Measurements from ENCODE around the gene ANKS1B.

DNA sequence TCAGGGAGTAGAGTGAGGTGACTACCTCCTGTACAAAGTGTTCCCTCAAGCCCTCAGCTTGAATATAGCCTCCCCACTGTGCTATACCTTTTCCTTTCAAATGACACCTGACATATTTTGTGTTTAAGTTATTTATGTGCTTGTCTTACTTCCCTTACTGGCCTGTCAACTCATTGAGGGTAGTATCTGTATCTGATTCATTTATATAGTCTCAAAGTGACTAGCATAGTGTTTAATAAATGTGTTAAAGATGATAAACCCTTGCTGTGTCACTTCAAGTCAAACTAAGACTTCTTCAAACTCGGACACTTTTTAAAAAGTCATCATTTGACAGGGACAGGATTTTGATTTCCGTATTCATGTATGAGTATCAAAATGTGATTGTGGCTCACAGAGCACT is 1287.5 kb downstream of the ANKS1B start:
- TF ChIP-seq, protein P1, sequence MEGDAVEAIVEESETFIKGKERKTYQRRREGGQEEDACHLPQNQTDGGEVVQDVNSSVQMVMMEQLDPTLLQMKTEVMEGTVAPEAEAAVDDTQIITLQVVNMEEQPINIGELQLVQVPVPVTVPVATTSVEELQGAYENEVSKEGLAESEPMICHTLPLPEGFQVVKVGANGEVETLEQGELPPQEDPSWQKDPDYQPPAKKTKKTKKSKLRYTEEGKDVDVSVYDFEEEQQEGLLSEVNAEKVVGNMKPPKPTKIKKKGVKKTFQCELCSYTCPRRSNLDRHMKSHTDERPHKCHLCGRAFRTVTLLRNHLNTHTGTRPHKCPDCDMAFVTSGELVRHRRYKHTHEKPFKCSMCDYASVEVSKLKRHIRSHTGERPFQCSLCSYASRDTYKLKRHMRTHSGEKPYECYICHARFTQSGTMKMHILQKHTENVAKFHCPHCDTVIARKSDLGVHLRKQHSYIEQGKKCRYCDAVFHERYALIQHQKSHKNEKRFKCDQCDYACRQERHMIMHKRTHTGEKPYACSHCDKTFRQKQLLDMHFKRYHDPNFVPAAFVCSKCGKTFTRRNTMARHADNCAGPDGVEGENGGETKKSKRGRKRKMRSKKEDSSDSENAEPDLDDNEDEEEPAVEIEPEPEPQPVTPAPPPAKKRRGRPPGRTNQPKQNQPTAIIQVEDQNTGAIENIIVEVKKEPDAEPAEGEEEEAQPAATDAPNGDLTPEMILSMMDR (IDR thresholded peaks at IDR 0.05) = no peak
- no peak for TF ChIP-seq POLR2A (IDR thresholded peaks at IDR 0.05)

Measured in Peyer's patch (tissue), 4 donors.